CD14-positive monocyte (primary cell): ENCODE data around the gene AADAC. TPM values are rescaled to one million over a fixed set of nuclear protein-coding genes. Genes with fewer than 3 reads are reported as not detected.
"Not testable (repeated sequence)": the region's sequence is repeated elsewhere in the genome, so short reads cannot be mapped to it uniquely, and the experiment has no call there.

Experiments used
- DNase-seq, 3 donors: peaks; one replicate each; pipeline ENCODE4 v3.0.0-alpha.2; 2011 to 2022
- H2AFZ ChIP-seq: 2 replicates; pipeline ENCODE4 v1.6.0; 2012; ENCODE audit warnings: mild to moderate bottlenecking, low read depth, low read length, inconsistent platforms; ENCODE audit not compliant: insufficient read depth, poor library complexity, severe bottlenecking
- H3K27ac ChIP-seq, 2 donors: 1 replicate in 1 of 2; 2 replicates in 1 of 2; pipeline ENCODE4 v1.5.1; 2012 to 2013; ENCODE audit warnings: low read length in 2 of 2, control low read depth in 1 of 2, inconsistent platforms in 1 of 2, low read depth in 1 of 2, mild to moderate bottlenecking in 1 of 2
- H3K27me3 ChIP-seq, 2 donors: one replicate each; pipeline versions ENCODE4 v1.6.0 to v1.6.1; 2011 to 2013; ENCODE audit warnings: low read length in 2 of 2; ENCODE audit not compliant: control insufficient read depth in 2 of 2, insufficient read depth in 2 of 2
- H3K36me3 ChIP-seq, 2 donors: replicated peaks in 1 of 2; 1 replicate in 1 of 2; 2 replicates in 1 of 2; pipeline versions ENCODE4 v1.5.1 to v1.6.1; 2012 to 2013; ENCODE audit warnings: low read length in 2 of 2, control low read depth in 1 of 2, inconsistent platforms in 1 of 2, mild to moderate bottlenecking in 1 of 2; ENCODE audit not compliant: insufficient read depth in 2 of 2, control insufficient read depth in 1 of 2
- H3K4me1 ChIP-seq, 2 donors: 1 replicate in 1 of 2; 2 replicates in 1 of 2; pipeline versions ENCODE4 v1.5.1 to v1.6.1; 2012 to 2013; ENCODE audit warnings: low read length in 2 of 2, control low read depth in 1 of 2, inconsistent platforms in 1 of 2, mild to moderate bottlenecking in 1 of 2, moderate library complexity in 1 of 2; ENCODE audit not compliant: insufficient read depth in 2 of 2, control insufficient read depth in 1 of 2
- H3K4me2 ChIP-seq: replicated peaks from 2 replicates; pipeline ENCODE3; 2012; ENCODE audit warnings: low read length, moderate library complexity, mild to moderate bottlenecking; ENCODE audit not compliant: poor library complexity, severe bottlenecking; ENCODE audit errors: extremely low read depth
- H3K4me3 ChIP-seq, 3 experiments: fragments of 200-600 bp in 1 of 3; sonication (generic) in 1 of 3; replicated peaks in 1 of 3; 1 replicate in 2 of 3; 2 replicates in 1 of 3; pipeline ENCODE4 v1.5.1; 2011 to 2013; ENCODE audit warnings: low read length in 3 of 3, mild to moderate bottlenecking in 3 of 3, control low read depth in 2 of 3, low read depth in 2 of 3, inconsistent platforms in 1 of 3, moderate library complexity in 1 of 3
- H3K79me2 ChIP-seq: 2 replicates; pipeline ENCODE4 v1.6.0; 2012; ENCODE audit warnings: mild to moderate bottlenecking, control low read depth, inconsistent platforms, low read length, moderate library complexity; ENCODE audit not compliant: insufficient read depth
- H3K9ac ChIP-seq: 2 replicates; pipeline ENCODE4 v1.6.0; 2017; ENCODE audit warnings: low read length, mild to moderate bottlenecking; ENCODE audit not compliant: insufficient read depth, poor library complexity, severe bottlenecking
- H3K9me3 ChIP-seq, 2 donors: replicated peaks in 1 of 2; 1 replicate in 1 of 2; 2 replicates in 1 of 2; pipeline versions ENCODE4 v1.5.1 to v1.6.1; 2012 to 2013; ENCODE audit warnings: low read length in 2 of 2, control low read depth in 1 of 2; ENCODE audit not compliant: control insufficient read depth in 1 of 2, insufficient read depth in 1 of 2
- H4K20me1 ChIP-seq: 2 replicates; pipeline ENCODE4 v1.6.0; 2012; ENCODE audit warnings: mild to moderate bottlenecking, low read length, control low read depth, moderate library complexity; ENCODE audit not compliant: insufficient read depth
- H3K27ac Mint-ChIP-seq, 7 donors: one replicate each; pipeline ENCODE4 v1.8.0; 2020; ENCODE audit warnings: mild to moderate bottlenecking in 7 of 7, mixed read lengths in 7 of 7, moderate library complexity in 6 of 7, inconsistent platforms in 2 of 7
- H3K27me3 Mint-ChIP-seq, 3 donors: one replicate each; pipeline ENCODE4 v1.8.0; 2021 to 2022; ENCODE audit warnings: low read depth in 3 of 3, mild to moderate bottlenecking in 3 of 3, mixed read lengths in 3 of 3, moderate library complexity in 3 of 3, inconsistent platforms in 1 of 3
- H3K36me3 Mint-ChIP-seq, 2 donors: one replicate each; pipeline ENCODE4 v1.8.0; 2020; ENCODE audit warnings: mixed read lengths in 2 of 2, inconsistent platforms in 1 of 2, mild to moderate bottlenecking in 1 of 2
- H3K4me1 Mint-ChIP-seq: one replicate; pipeline ENCODE4 v1.8.0; 2020; ENCODE audit warnings: mild to moderate bottlenecking, mixed read lengths
- H3K4me3 Mint-ChIP-seq, 2 donors: one replicate each; pipeline ENCODE4 v1.8.0; 2020; ENCODE audit warnings: mild to moderate bottlenecking in 2 of 2, mixed read lengths in 2 of 2, moderate library complexity in 1 of 2
- H3K9me3 Mint-ChIP-seq, 7 donors: one replicate each; pipeline ENCODE4 v1.8.0; 2020 to 2022; ENCODE audit warnings: mixed read lengths in 7 of 7, mild to moderate bottlenecking in 6 of 7, moderate library complexity in 6 of 7, inconsistent platforms in 2 of 7
- WGBS: methylation state at CpG from one replicate; pipeline ENCODE4 v1.1.5; 2013; ENCODE audit warnings: missing lambda C conversion rate; ENCODE audit not compliant: insufficient coverage; 5-methylcytosine and 5-hydroxymethylcytosine counted together
- intact Hi-C, 2 donors: fragments of 100-400 bp; cut with micrococcal nuclease; formaldehyde crosslinking; loops; one replicate each; pipeline versions ENCODE4 v1.15.0 to v1.15.1; 2023
- polyA plus RNA-seq, 3 donors: library from polyadenylated mRNA; depleted of rRNA in 1 of 3; unstranded in 2 of 3; stranded (reverse) in 1 of 3; fragments of 300-500 nt in 2 of 3; fragments of >200 nt in 1 of 3; fragmentation: Illumina TruSeq in 2 of 3; gene quantifications; 1 replicate in 2 of 3; 2 replicates in 1 of 3; pipeline ENCODE4 v1.2.3, GENCODE V29; 2012 to 2021
- TF ChIP-seq, protein P1 (sequence below): fragments of 200-600 bp; IDR thresholded peaks from one replicate; pipeline ENCODE4 v1.8.0; 2022; ENCODE audit warnings: antibody characterized with exemption, mild to moderate bottlenecking

AADAC gene
- polyA plus RNA-seq, 3 donors = not detected

DNA sequence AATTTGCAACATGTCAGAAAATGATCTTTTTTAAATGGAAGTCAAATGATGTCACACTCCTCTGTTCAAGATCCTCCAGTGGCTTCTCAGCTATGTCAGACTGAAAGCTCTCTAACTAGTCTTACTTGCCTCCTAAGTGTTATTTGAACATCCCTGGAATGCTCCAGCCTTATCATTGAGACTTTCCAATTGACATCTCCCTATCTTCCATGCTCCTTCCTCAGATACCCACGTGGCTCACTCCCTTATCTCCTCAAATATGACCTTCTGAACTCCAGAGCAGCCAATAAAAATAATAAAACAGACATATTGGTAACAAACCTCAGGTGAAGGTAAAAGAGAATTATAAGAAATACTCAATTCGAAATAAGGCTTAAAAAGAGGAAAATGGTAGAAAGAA is 25.5 kb upstream of the AADAC start:
- no peak overlapping the region for H3K27ac Mint-ChIP-seq
- H3K36me3 ChIP-seq = no peaks in the 10 kb centered on the region
- no peak overlapping the region for H3K9ac ChIP-seq
- peaks cover 0 to 4% of the 10 kb centered on the region in 2 donors for H3K9me3 ChIP-seq
- H3K27ac ChIP-seq = no peak overlapping the region
- H3K36me3 Mint-ChIP-seq = no peaks in the 10 kb centered on the region
- no peak overlapping the region for H2AFZ ChIP-seq
- H3K27me3 Mint-ChIP-seq = no peaks in the 10 kb centered on the region
- no peak overlapping the region for H3K4me2 ChIP-seq
- H3K4me3 ChIP-seq = no peak overlapping the region
- WGBS = no CpG with 5 or more reads among the region's 2 CpGs
- peaks cover 0 to 8% (median 4%) of the 10 kb centered on the region in 7 donors for H3K9me3 Mint-ChIP-seq
- no peaks in the 10 kb centered on the region for H3K4me1 Mint-ChIP-seq
- intact Hi-C loops = no loop called here
- TF ChIP-seq, protein P1, sequence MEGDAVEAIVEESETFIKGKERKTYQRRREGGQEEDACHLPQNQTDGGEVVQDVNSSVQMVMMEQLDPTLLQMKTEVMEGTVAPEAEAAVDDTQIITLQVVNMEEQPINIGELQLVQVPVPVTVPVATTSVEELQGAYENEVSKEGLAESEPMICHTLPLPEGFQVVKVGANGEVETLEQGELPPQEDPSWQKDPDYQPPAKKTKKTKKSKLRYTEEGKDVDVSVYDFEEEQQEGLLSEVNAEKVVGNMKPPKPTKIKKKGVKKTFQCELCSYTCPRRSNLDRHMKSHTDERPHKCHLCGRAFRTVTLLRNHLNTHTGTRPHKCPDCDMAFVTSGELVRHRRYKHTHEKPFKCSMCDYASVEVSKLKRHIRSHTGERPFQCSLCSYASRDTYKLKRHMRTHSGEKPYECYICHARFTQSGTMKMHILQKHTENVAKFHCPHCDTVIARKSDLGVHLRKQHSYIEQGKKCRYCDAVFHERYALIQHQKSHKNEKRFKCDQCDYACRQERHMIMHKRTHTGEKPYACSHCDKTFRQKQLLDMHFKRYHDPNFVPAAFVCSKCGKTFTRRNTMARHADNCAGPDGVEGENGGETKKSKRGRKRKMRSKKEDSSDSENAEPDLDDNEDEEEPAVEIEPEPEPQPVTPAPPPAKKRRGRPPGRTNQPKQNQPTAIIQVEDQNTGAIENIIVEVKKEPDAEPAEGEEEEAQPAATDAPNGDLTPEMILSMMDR = no peak
- H3K79me2 ChIP-seq = no peaks in the 10 kb centered on the region
- H3K4me3 Mint-ChIP-seq = no peak overlapping the region
- H4K20me1 ChIP-seq = no peaks in the 10 kb centered on the region
- no peaks in the 10 kb centered on the region for H3K4me1 ChIP-seq
- H3K27me3 ChIP-seq = no peaks in the 10 kb centered on the region
- DNase-seq = no peak

DNA sequence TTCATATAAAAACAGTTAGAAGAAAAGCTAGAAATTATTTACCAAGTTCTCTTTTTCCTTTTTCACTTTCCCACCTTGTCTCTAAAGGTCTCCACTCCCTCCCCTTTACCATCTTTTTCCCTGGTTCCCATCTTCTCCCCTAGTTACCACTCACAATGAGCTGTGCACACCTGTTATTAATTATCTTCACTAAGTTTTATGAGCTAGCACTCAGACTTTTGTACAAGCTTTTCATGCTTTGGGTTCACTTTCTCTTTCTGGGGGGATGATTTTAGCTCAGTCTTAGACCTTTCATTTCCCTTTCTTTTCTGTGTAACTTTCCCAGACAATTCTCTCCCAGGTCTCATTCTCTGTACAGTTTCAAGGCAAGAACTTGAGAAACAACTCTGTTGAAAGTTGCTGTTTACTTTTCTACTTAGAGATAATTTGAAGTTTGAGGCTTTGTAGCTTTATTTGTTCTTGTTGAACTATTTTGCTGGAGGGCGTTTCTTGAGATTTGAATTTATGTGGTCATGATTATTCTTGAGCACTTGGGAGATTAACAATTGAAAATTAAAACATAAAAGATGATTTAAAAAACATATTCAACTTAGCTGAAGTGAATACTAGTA is 24.0 kb upstream of the AADAC start:
- WGBS = no CpG with 5 or more reads among the region's 1 CpG

DNA sequence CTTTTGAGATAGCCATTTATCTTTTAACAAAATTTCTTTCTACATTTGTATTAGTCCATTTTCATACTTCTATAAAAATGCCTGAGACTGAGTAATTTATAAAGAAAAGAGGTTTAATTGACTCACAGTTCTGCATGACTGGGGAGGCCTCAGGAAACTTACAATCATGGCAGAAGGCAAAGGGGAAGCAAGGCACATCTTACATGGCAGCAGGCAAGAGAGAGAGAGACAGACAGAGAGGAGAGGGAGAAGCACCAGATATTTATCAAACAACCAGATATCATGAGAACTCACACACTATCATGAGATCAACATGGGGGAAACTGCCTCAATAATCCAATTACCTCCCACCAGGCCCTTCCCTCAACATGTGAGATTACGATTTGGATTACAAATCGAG is 23.2 kb upstream of the AADAC start:
- H3K9me3 ChIP-seq, H3K36me3 Mint-ChIP-seq, H3K27ac Mint-ChIP-seq, H3K36me3 ChIP-seq, H3K27me3 Mint-ChIP-seq, H3K9me3 Mint-ChIP-seq, H3K27me3 ChIP-seq, H3K4me3 ChIP-seq, H3K4me2 ChIP-seq, H3K79me2 ChIP-seq, H2AFZ ChIP-seq, H3K4me1 Mint-ChIP-seq, H3K27ac ChIP-seq, DNase-seq, H3K4me3 Mint-ChIP-seq, intact Hi-C loops, H4K20me1 ChIP-seq, H3K4me1 ChIP-seq, H3K9ac ChIP-seq: not testable (repeated sequence)
- no CpG with 5 or more reads among the region's 2 CpGs for WGBS

More for the DNA sequence above, 24.0 kb upstream of the AADAC start:
- no peaks in the 10 kb centered on the region for H3K4me1 ChIP-seq
- no peak overlapping the region for H3K27ac ChIP-seq
- Mint-ChIP-seq H3K4me1 (no peaks in the 10 kb centered on the region), H3K4me3 (no peak overlapping the region), H3K9me3 (peaks cover 0 to 8% (median 4%) of the 10 kb centered on the region in 7 donors), H3K27me3 (no peaks in the 10 kb centered on the region), H3K27ac (no peak overlapping the region), H3K36me3 (no peaks in the 10 kb centered on the region)
- H3K9me3 ChIP-seq = peaks cover 0 to 4% of the 10 kb centered on the region in 2 donors
- TF ChIP-seq, protein P1 = no peak
- no peaks in the 10 kb centered on the region for H3K79me2 ChIP-seq
- intact Hi-C loops = no loop called here
- no peak overlapping the region for H3K9ac ChIP-seq
- no peak overlapping the region for H3K4me3 ChIP-seq
- no peak for DNase-seq
- no peak overlapping the region for H3K4me2 ChIP-seq
- no peak overlapping the region for H2AFZ ChIP-seq
- no peaks in the 10 kb centered on the region for H3K36me3 ChIP-seq
- no peaks in the 10 kb centered on the region for H4K20me1 ChIP-seq
- H3K27me3 ChIP-seq = no peaks in the 10 kb centered on the region
